Parathyroid adenoma (tissue), 2 donors: Measurements from ENCODE around the gene DCLK2.

Experiments
- H2AFZ ChIP-seq: fragments of 300-600 bp; sonication (generic); one replicate; pipeline ENCODE4 v1.7.0; 2017; ENCODE audit warnings: antibody characterized with exemption, mild to moderate bottlenecking
- H3K27ac ChIP-seq: fragments of 300-600 bp; sonication (generic); one replicate; pipeline ENCODE4 v1.7.0; 2017
- H3K27me3 ChIP-seq: fragments of 300-600 bp; sonication (generic); one replicate; pipeline ENCODE4 v1.7.0; 2017; ENCODE audit warnings: low read length; ENCODE audit not compliant: control insufficient read depth, insufficient read depth
- H3K36me3 ChIP-seq: fragments of 300-600 bp; sonication (generic); one replicate; pipeline ENCODE4 v1.7.0; 2017; ENCODE audit warnings: low read length; ENCODE audit not compliant: control insufficient read depth, insufficient read depth
- H3K4me1 ChIP-seq: fragments of 300-600 bp; sonication (generic); one replicate; pipeline ENCODE4 v1.7.0; 2017; ENCODE audit warnings: control low read depth
- H3K4me2 ChIP-seq: fragments of 300-600 bp; sonication (generic); one replicate; pipeline ENCODE4 v1.7.0; 2017; ENCODE audit warnings: low read length
- H3K4me3 ChIP-seq: fragments of 300-600 bp; sonication (generic); one replicate; pipeline ENCODE4 v1.7.0; 2017; ENCODE audit warnings: low read depth, low read length
- H3K79me2 ChIP-seq: fragments of 300-600 bp; sonication (generic); one replicate; pipeline ENCODE4 v1.7.0; 2017; ENCODE audit warnings: control low read depth
- H3K9ac ChIP-seq: fragments of 300-600 bp; sonication (generic); one replicate; pipeline ENCODE4 v1.7.0; 2017; ENCODE audit warnings: mild to moderate bottlenecking
- H3K9me3 ChIP-seq: fragments of 300-600 bp; sonication (generic); one replicate; pipeline ENCODE4 v1.7.0; 2017; ENCODE audit warnings: low read length; ENCODE audit not compliant: control insufficient read depth
- TF ChIP-seq, protein P1 (sequence below): fragments of 300-600 bp; sonication (generic); IDR thresholded peaks from one replicate; pipeline ENCODE4 v1.7.0; 2017; ENCODE audit warnings: antibody characterized with exemption, mild to moderate bottlenecking
- donor health status: primary hyperparathyroidism.

The DCLK2 gene

DNA sequence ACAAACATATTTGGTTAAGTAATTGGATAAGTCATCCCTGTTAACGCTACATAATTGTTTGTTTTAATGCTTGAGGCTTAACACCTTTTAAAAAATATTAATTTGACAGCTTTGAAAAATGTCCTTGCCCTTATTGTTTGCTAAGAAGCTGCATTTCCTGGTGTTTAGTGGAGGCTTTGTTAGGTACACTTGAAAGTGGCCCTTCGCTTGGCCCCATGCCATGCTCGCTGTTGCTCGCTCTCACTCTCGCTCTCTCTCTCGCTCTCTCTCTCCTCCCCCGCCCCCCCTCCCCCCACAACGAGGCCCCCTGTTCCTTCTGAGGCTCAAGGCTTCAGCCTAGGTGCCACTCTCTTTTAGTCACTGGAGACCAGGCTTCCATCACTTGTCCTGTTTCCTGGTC is 139.6 kb downstream of the DCLK2 start:
- Histone ChIP-seq H3K9ac (no peak overlapping the region), H3K4me1 (no peaks in the 10 kb centered on the region), H2AFZ (no peak overlapping the region), H3K4me2 (no peak overlapping the region), H3K27ac (no peak overlapping the region), H3K4me3 (no peak overlapping the region), H3K9me3 (no peaks in the 10 kb centered on the region), H3K79me2 (no peaks in the 10 kb centered on the region), H3K36me3 (no peaks in the 10 kb centered on the region), H3K27me3 (no peaks in the 10 kb centered on the region)
- TF ChIP-seq, protein P1, sequence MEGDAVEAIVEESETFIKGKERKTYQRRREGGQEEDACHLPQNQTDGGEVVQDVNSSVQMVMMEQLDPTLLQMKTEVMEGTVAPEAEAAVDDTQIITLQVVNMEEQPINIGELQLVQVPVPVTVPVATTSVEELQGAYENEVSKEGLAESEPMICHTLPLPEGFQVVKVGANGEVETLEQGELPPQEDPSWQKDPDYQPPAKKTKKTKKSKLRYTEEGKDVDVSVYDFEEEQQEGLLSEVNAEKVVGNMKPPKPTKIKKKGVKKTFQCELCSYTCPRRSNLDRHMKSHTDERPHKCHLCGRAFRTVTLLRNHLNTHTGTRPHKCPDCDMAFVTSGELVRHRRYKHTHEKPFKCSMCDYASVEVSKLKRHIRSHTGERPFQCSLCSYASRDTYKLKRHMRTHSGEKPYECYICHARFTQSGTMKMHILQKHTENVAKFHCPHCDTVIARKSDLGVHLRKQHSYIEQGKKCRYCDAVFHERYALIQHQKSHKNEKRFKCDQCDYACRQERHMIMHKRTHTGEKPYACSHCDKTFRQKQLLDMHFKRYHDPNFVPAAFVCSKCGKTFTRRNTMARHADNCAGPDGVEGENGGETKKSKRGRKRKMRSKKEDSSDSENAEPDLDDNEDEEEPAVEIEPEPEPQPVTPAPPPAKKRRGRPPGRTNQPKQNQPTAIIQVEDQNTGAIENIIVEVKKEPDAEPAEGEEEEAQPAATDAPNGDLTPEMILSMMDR: no peak

GRCh38 chr4:150218447-150218846 is 140.2 kb downstream of the DCLK2 start:
- H2AFZ ChIP-seq: no peak overlapping the region
- H3K4me1 ChIP-seq: no peaks in the 10 kb centered on the region
- H3K4me2 ChIP-seq: no peak overlapping the region
- no peaks in the 10 kb centered on the region for H3K36me3 ChIP-seq
- TF ChIP-seq, protein P1: no peak
- H3K4me3 ChIP-seq: no peak overlapping the region
- H3K9ac ChIP-seq: no peak overlapping the region
- H3K27me3 ChIP-seq: no peaks in the 10 kb centered on the region
- no peaks in the 10 kb centered on the region for H3K79me2 ChIP-seq
- no peaks in the 10 kb centered on the region for H3K9me3 ChIP-seq
- no peak overlapping the region for H3K27ac ChIP-seq

GRCh38 chr4:150219841-150220240 is 141.6 kb downstream of the DCLK2 start:
- H3K4me1 ChIP-seq: no peaks in the 10 kb centered on the region
- TF ChIP-seq, protein P1: no peak
- no peak overlapping the region for H3K9ac ChIP-seq

DNA sequence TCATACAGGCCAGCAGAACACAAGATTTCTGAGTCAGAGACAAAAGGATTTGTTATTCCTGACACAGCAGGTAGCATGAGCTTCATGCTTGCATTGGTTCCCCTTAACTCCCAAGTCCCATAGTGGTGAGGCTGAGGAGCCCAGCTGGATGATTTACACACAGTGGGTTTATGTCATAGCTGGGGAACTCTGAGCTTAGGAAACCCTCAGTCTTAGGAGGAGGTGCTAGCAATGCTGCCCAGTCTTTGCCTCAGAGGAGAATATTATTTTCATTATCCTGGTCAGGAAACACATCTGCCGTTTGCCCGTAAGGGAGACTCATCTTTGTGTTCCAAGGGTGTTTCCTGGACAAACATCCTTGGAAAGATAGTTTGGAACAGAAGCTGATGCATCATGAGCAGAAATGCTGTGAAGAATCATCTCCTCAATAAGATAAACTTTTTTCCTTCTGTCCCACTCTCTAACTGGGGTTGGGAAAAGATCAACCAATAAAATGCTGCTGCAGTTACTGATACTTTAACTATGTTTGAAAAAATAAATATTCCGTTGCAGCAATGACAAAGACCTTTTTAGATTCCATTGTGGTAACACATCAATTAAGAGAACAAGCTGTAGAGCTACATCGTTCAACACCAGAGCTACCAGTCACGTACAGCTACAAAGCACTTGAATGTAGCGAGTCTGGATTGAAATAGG is 146.8 kb downstream of the DCLK2 start:
- no peak overlapping the region for H3K27ac ChIP-seq
- TF ChIP-seq, protein P1: no peak
- H3K79me2 ChIP-seq: no peaks in the 10 kb centered on the region
- no peak overlapping the region for H3K4me2 ChIP-seq
- H3K9me3 ChIP-seq: no peaks in the 10 kb centered on the region
- no peaks in the 10 kb centered on the region for H3K4me1 ChIP-seq
- H3K9ac ChIP-seq: no peak overlapping the region
- H3K36me3 ChIP-seq: no peaks in the 10 kb centered on the region
- no peak overlapping the region for H3K4me3 ChIP-seq
- no peak overlapping the region for H2AFZ ChIP-seq
- no peaks in the 10 kb centered on the region for H3K27me3 ChIP-seq

More at GRCh38 chr4:150219841-150220240, 141.6 kb downstream of the DCLK2 start:
- H3K36me3 ChIP-seq: no peaks in the 10 kb centered on the region
- no peak overlapping the region for H2AFZ ChIP-seq
- H3K79me2 ChIP-seq: no peaks in the 10 kb centered on the region
- H3K4me3 ChIP-seq: no peak overlapping the region
- H3K27me3 ChIP-seq: no peaks in the 10 kb centered on the region
- no peak overlapping the region for H3K27ac ChIP-seq
- no peaks in the 10 kb centered on the region for H3K9me3 ChIP-seq
- H3K4me2 ChIP-seq: no peak overlapping the region

GRCh38 chr4:150229520-150229919 is 151.3 kb downstream of the DCLK2 start:
- Histone ChIP-seq H2AFZ (no peak overlapping the region), H3K4me3 (no peak overlapping the region), H3K4me1 (no peaks in the 10 kb centered on the region), H3K27ac (no peak overlapping the region), H3K36me3 (no peaks in the 10 kb centered on the region), H3K9me3 (no peaks in the 10 kb centered on the region), H3K9ac (no peak overlapping the region), H3K27me3 (no peaks in the 10 kb centered on the region), H3K4me2 (no peak overlapping the region), H3K79me2 (no peaks in the 10 kb centered on the region)
- TF ChIP-seq, protein P1: no peak
